GM19240 (cell line): ENCODE data around the gene RNASEH1.

Source experiments
- DNase-seq: peaks from one replicate; pipeline ENCODE4 v3.0.0; 2011; ENCODE audit warnings: low spot score; ENCODE audit not compliant: insufficient read length

RNASEH1 gene, protein sequence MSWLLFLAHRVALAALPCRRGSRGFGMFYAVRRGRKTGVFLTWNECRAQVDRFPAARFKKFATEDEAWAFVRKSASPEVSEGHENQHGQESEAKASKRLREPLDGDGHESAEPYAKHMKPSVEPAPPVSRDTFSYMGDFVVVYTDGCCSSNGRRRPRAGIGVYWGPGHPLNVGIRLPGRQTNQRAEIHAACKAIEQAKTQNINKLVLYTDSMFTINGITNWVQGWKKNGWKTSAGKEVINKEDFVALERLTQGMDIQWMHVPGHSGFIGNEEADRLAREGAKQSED

DNA sequence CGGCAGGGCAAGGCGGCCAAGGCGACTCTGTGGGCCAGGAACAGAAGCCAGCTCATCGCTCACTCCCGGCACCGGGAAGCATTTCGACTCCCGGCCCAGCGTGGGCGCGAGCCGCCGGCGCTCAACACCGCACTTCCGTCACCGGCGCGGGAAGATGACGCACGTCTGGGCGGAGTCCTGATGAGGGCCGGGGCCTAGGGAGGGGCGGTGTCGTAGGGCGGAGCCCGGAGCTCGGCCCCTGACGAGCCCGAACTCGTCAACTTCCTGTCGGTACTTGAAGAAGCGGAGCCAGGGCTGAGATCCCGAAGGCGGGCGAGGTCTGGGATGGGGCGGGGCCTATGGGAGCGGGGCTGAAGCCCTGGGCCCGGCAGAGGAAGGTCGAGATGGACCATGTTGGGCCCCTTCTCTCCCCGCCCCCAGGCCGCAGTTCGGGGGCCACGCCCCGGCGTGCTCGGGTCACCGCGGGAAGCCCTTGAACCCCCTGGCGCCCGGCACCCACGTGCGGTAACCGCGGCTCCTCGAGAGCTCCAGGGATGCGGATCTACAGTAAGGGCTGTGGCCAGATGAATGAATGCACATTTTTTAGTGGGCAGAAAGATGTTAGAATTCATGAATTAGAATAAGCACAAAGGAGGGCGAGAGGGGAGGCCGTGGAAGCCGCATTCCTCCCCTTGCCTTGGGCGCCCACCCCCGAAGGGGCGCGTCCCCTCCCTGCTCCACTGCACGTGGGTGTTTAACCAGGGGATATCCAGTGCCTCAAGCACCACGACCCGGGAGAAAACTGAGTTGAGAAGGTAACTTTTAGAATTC, at the start of gene RNASEH1:
Gene RNASEH1, minus strand, starts transcription at position 129 of the 810 bp plus-strand sequence. Its CDS starts 73 bp downstream, at position 56.
- DNase-seq, result peak; percentile 95

DNA sequence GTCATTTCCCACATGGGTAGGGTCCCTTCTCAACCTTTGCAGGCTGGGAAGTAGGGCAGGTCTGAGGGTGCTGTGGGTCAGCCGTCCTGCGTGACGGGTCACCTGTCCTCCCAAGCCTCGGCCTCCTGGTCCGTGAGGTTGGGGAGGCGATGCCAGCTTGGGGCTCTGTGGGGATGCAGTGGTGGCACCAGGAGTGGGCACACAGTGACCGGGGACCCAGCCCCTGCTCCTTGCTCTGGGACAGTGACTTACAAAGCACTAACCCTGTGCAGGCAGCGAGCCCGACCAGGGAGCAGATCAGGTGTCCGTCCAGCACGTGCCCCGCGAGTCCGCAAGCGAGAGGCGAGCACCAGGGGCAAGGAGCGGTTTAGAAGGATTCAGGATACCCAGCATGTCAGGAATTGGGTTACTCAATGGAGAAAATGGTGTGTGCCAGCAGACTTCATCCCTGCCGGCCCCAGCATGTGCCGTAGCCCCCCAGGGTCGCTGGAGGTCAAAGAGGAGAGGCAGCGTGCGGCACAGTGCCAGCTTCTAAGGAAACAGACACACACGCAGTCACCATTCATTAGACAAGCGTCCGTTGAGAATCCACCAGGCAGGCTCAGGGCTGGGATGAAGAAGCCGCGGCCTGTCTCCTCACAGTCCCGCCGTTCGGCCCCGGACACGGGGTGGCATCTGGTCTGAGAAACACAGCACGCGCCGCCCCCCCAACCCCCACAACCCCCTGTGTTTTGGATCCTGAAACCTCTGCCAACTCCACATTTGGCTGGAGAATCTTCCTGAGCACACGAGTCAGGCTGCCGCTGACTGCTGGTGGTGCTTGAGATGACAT, 48.5 kb upstream of the RNASEH1 start:
- no peak for DNase-seq

DNA sequence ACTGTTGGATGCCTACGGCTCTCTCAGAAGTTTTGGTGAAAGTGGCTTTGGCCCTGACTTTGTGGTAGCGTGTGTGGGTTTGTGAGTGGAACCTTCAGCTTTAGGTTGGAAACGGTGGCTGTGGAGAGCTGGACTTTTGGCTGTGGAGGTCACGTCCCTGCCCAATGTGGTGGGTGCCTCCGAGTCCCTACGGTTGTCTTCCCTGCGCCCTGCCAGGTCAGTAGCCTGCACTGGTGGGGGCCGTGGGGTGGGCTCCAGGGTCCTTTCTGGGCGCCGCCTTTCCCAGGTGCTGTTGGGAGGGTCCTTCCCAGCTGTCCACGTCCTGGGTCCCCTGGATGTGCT, 47.9 kb upstream of the RNASEH1 start:
- DNase-seq, result no peak

DNA sequence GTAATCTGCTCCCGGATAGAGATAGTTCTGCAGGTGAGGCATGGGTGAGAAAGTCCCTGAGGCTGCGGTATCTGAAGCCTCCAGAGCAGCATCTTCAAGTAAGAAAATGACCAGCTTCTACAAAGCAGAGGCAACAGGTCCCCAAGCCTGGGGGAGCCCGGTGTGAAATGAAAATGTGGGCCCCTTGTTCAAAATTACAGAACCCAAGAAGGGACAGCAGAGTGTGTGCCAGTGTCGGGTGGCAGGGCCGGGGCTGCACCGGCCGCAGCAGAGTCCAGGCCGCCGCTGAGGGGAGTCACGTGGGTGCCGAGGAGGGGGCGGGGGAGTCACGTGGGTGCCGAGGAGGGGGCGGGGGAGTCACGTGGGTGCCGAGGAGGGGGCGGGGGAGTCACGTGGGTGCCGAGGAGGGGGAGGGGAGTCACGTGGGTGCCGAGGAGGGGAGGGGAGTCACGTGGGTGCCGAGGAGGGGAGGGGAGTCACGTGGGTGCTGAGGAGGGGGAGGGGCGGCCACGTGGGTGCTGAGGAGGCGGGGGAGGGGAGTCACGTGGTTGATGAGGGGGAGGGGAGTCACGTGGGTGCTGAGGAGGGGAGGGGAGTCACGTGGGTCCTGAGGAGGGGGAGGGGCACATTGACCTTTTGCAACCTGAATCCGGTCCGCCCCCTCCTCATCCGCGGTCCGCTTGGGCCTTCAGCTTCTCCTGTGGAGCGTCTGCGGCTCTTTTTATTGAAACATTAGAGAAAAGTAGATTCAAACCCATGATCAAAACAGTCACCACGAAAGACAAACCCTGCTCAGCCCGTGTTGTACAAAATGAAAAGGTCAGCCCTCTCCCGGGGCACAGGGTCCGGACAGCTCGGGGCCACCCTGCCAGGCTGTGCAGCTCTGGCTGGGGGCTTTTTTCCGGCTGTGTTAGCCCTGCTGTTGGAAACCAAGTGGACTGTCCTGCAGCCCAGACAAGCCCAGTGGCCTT, 47.1 kb upstream of the RNASEH1 start:
- DNase-seq, result no peak

DNA sequence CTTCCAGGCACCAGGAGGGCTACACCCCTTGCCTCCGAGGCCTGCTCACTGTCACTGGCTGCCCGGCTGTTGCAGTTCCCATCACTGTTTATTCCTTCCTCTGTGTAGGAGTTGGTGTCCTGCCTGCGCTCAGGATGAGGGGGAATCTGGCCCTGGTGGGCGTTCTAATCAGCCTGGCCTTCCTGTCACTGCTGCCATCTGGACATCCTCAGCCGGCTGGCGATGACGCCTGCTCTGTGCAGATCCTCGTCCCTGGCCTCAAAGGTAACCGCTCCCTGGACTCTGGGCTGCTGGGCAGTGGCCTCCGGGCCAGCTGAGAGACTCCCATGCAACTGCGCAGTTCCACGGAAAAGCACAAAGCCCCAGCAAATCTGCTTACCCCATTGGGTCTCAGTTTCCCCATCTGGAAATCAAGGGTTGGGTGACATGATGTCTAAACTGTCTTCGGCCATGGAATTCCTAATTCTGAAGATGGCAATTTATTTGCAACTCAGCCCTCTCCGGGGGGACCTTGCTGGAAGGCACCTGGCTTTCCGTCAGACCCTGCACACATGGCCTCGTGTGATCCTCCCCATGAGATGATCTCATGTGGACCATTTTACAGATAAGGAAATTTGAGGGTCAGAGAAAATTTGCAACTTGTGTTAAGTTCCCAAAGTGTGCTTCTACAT, 46.2 kb upstream of the RNASEH1 start:
- DNase-seq, result no peak

DNA sequence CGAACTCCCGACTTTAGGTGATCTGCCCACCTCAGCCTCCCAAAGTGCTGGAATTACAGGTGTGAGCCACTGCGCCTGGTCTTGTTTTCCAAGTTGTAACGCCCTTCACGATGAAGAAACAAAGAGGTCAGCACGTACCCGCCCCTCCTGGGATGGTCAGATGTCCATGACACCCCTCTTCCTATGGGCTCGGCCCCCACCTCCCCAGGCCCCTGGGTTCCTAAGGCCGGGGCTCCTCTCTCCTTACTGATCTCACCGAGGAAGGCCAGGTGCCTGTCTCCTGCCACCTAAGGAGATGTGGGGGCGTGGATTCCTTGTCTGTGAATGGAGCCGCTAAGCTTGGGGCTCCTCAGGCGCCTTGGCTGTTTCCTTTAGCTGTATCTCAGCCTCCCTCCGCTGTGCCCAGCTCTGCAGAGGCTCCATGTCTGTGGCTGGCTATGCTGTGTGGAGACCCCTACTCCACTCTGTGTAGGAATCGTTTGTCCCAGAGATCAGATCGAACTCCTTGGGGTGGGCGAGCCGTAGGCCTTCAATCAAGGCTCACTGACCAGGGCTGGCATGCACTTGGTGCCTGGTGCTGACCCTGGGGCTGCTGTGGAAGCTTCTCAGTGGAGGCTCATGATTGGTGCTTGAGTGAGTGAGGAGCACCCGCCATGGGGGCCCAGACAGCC, 45.5 kb upstream of the RNASEH1 start:
- DNase-seq, result no peak

DNA sequence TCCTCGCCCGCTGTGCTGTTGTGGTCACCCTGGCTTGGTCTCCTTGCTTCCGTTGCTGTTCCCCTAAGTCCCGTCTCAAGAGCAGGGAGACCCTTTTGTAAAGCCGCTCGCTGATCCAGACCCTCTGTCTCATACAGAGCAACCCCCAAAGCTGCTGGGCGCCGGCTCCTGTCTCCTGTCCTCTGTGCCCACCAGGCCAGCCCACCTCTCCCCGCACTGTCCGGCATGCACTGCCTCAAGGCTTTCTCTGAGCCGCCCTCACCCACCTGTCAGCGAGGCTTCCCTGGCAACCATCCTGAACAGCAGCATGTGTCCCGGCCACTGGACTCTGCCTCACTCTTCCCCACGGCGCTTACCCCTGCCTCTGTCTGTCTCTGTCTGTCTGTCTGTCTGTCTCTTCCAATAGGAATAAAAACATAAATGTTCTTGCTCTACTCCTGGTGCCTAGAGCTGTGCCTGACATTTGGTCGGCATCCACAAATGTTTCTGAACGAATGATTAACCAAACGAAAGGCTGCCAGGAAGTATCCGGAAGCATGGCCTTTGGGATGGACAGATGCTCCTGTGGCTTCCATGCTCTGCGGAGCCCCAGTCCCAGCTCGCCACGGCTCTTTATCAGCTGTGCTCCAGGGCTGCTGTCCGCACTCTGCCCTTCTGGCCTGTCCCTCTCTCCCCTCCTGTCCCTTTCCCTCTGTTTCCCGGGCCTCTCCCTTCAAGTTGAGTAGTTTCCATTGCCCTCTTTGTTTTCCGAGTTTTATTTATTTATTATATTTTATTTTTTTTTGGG, 44.6 kb upstream of the RNASEH1 start:
- DNase-seq, result no peak

DNA sequence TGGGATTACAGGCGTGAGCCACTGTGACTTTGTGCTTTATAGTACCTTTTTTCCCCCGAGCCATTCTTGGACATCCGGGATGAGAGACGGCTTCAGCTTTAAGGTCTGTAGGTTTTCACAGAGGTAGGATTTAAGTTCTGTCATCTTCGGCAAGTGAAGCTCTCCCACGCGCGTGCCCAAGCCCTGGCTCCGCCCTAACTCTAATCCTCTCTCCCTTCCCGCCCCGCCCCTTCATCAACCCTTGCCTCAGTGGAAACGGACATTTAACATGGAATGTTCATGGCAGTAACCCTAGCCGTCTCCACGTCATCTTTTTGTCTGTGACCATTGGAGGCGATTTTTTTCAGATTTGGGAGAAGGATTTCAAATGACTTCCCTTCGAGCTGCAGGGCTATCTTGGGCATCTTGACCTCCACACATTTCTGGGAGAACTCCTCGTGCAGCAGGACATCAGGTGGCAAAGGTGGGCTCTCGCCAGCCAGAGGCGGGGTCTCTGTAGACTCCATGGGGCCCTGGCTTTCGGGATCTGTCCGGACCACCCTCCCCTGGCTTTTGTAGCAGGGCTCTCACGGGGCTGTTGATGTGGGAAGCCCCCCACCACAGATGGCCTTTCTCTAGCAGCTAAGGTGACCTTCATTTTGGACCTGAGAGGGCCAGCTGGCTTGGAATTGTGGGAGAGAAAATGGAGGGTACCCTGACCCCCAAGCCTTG, 43.6 kb upstream of the RNASEH1 start:
- no peak for DNase-seq

DNA sequence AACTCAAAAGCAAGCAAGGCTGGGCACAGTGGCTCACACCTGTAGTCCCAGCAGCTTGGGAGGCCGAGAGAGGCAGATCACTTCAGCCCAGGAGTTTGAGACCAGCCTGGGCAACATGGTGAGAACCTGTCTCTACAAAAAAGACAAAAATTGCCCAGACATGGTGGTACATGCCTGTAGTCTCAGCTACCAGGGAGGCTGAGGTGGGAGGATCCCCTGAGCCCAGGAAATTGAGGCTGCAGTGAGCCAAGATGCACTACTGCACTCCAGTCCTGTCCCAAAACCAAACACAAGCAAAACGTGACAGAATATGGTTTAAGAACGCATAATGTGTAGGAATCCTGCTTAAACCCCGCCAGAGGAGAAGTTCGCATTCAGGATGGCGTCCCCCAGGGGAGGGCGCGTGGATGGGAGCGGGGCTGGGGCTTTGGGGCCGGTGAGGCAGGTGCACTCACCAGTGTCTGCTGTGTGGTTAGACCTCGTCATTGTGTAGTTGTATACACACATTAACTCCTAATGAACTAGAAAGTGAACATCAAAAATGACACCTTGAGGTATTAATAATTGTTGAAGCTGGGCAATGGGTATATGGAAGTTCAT, 42.2 kb upstream of the RNASEH1 start:
- no peak for DNase-seq

DNA sequence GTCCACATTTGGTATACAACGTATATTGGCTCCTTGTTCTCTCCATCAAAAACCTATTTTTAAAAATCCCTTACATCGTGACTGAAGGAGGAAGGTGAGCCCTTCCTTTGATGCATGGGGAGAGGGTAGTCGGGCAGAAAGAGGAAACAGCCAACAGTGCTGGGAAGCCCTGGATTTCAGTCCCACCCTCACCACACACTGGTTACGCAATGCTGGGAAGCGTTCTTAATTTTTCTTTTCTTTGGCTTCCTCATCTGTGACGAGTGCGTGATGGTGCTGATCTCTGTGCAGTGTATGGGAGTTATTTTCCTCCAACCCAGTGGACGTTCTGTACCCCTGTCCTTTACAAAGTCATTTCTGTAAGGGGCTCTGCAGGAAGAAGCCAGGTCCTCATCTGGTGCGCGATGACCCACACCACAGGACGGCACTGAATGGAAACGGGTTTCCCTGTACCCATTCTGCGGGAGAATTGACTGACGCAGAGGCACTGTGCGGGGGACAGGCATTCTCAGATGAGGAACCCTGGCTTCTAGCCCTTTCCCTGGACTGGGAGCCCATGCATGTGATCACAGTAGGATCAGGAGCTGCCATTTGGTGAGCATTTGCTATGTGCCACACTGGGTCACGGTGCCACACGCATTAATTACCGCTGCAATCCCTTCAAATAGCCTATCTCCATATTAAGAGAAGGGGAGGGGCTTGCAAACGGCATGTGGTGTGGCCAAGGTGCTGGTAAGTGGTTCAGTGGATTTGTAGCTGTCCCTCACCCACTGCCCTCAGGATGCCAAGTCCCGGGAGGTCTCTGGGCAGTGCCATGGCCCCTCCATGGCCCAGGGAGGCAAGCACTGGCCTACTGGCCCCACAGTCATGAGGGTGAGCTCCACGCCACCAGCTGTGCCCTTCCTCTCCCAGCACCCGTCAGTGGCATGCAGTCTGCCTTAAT, 41.0 kb upstream of the RNASEH1 start:
- DNase-seq, result no peak

DNA sequence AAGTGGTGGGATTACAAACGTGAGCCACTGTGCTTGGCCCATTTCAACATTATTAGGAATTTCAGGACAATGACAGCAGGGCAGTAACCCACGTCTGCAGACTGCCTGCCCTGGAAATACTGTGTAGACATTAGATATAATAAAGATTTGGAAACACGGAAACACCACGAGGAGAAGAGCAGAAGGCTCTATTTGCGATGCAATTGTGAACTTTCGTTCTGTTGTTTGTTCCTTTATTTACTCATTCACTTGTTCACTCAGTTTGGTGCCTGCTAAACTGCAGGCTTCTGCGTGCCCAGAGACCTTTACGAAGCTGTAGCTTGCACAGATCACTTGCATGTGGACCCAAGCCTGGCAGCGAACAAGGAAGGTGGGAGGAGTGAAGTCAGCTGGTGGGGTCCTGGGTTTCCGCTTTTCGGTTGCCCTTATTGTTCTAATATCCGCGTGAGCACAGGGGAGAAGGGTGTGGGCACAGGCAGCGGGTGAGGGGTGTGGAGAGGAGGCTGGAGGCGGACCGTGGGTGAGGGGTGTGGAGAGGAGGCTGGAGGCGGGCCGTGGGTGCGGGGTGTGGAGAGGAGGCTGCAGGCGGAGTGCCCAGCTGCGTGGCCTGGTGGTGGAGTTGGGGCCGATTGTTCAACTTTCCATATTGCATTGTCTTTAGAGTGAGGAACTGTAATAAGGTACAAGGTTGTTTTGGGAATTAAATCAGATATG, 40.2 kb upstream of the RNASEH1 start:
- no peak for DNase-seq

DNA sequence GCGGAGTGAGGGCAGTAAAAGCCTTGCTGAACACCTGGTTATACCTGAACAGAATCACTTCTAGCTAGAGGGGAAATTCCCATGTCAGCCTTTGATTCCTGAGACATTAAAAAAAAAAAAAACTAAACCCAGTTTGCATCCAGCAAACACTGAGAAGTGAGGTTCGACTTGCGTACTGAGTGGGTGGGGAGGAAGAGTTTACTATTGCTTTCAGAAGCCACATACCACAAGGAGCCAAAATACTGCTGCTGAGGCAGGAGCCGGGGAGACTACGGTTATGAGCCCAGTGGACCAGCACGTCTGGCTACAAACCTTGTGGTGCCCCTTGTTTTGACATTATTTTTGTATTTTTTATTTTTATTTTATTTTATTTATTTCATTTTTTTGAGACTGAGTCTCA, 39.4 kb upstream of the RNASEH1 start:
- no peak for DNase-seq

DNA sequence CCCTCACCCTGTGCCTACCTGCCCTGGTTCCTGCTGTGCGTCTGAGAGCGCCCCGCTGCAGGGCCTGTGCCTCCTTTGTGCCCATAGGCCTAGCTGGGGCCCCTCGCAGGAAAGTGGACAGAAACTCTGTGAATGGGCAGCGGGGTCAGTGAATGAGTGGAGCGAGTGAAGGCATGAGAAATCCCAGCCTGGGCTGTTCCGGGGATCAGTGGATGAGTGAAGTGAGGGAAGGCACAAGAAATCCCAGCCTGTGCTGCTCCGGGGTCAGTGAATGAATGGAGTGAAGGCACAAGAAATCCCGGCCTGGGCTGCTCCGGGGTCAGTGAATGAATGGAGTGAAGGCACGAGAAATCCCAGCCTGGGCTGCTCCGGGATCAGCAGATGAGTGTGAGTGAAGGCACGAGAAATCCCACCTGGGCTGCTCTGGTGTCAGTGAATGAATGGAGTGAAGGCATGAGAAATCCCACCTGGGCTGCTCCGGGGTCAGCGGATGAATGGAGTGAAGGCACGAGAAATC, 38.8 kb upstream of the RNASEH1 start:
- DNase-seq, result no peak

DNA sequence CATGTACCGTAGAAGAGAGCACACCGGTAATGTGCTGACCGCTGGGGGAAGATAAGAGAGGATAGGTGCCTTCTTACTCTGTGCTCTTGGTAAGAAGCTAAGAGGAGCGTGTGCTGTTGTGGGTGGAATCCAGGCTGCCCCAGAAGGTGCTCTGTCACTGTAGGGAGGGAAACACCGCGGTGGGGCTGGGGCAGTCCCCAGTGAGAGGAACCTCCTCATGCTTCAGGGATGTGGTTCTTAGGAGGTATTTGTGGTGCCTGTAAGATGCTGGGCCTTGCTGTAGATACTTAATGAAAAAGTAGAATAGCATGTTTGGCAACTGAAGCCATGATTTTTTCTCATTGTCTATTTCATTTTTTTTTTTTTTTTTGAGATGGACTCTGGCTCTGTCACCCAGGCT, 37.9 kb upstream of the RNASEH1 start:
- DNase-seq, result peak; percentile 29

DNA sequence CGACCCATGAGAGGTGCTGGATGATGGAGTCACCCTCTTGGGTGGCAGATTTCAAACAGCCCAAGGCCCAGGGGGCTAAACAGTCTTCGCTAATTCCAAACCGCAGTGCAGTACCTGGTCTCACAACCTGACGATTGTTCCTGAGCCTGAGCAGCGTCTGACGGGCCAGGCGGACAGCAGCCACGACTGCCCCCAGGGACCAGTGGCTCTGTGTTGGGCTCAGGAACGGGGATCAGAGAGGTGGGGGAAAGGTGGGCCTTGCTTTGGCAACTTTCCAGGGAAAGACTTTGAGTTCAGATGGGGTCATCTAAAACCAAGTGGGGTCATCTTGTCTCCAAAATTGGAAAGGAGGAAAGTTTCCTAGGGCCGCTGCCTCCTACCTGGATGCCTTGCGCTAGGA, 37.3 kb upstream of the RNASEH1 start:
- no peak for DNase-seq
